GM18508 (cell line): ENCODE measurements around the gene POP5.
"Not testable (repeated sequence)": the region's sequence is repeated elsewhere in the genome, so short reads cannot be mapped to it uniquely, and the experiment has no call there.

Source experiments
- ATAC-seq: cut with Tn5 transposase; IDR thresholded peaks from one replicate; pipeline ENCODE4 v1.9.1; 2021; ENCODE audit warnings: moderate number of reproducible peaks; ENCODE audit not compliant: insufficient read depth, unreplicated experiment

POP5 gene

GRCh38 chr12:120538281-120539156 lies 42.7 kb downstream of the POP5 start:
- no peak for ATAC-seq

- no peak for ATAC-seq
Observed at GRCh38 chr12:120537856-120538220, 43.4 kb downstream of the POP5 start.

GRCh38 chr12:120536064-120536791 lies 45.0 kb downstream of the POP5 start:
- no peak for ATAC-seq

- ATAC-seq: no peak
Observed at GRCh38 chr12:120534703-120535655, 46.2 kb downstream of the POP5 start.

GRCh38 chr12:120534203-120534702 lies 46.9 kb downstream of the POP5 start, which contains the start of gene RNF10:
Gene RNF10, plus strand, starts transcription at chr12:120534356. Its CDS starts 456 bp downstream, at chr12:120534812.
- no peak for ATAC-seq

- no peak for ATAC-seq
Observed at GRCh38 chr12:120532701-120533238, 48.4 kb downstream of the POP5 start.

- ATAC-seq: not testable (repeated sequence)
Observed at GRCh38 chr12:120530418-120530761, 50.8 kb downstream of the POP5 start.

- ATAC-seq: no peak
Observed at GRCh38 chr12:120529641-120530417, 51.4 kb downstream of the POP5 start.

GRCh38 chr12:120528861-120529525 lies 52.2 kb downstream of the POP5 start, which contains the start of gene COQ5:
Gene COQ5, minus strand, starts transcription at chr12:120529158. Its CDS starts 17 bp downstream, at chr12:120529141.
- ATAC-seq: no peak
